Measurements from ENCODE around the gene HELZ2. TPM values are rescaled to one million over a fixed set of nuclear protein-coding genes. Genes with fewer than 3 reads are reported as not detected.

Gene HELZ2
- total and polyA plus RNA-seq, 5 experiments from 2014 or later: 3.1 to 24.4 (median 4.6) TPM

GRCh38 chr20:63586797-63587196 lies 12.8 kb upstream of the HELZ2 start:
- H3K4me3 Mint-ChIP-seq: peak overlapping the region in 1 of 10 donors; percentile 36
- DNase-seq (peak in 1 of 10 donors; percentile 37), ATAC-seq (no peak)
- peaks cover 0 to 2% (median 0%) of the 10 kb centered on the region in 5 donors for H3K27me3 Mint-ChIP-seq
- POLR2A ChIA-PET: interaction anchor here (1.5 kb wide), 2 partner anchors 12 to 41 kb away, joined by 3 to 5 read pairs; no protein-coding TSS in a partner anchor
- peak overlapping the region in 1 of 10 donors; percentile 50 for H3K27ac Mint-ChIP-seq
- H3K9me3 Mint-ChIP-seq: no peaks in the 10 kb centered on the region
- peaks cover 13 to 24% (median 18%) of the 10 kb centered on the region in 4 donors for H3K4me1 Mint-ChIP-seq
- H3K36me3 Mint-ChIP-seq: peaks cover 4 to 31% (median 11%) of the 10 kb centered on the region in 3 donors

GRCh38 chr20:63585616-63586565 lies 11.9 kb upstream of the HELZ2 start:
- ATAC-seq (no peak), DNase-seq (peak in 1 of 10 donors; percentile 52)
- POLR2A ChIA-PET: no interaction called here
- peaks cover 4 to 23% (median 4%) of the 10 kb centered on the region in 3 donors for H3K36me3 Mint-ChIP-seq
- peak overlapping the region in 4 of 10 donors; percentile 22 to 50 (median 40) for H3K27ac Mint-ChIP-seq
- no peaks in the 10 kb centered on the region for H3K9me3 Mint-ChIP-seq
- peak overlapping the region in 2 of 10 donors; percentile 5 to 30 for H3K4me3 Mint-ChIP-seq
- H3K27me3 Mint-ChIP-seq: peaks cover 0 to 2% (median 0%) of the 10 kb centered on the region in 5 donors
- peaks cover 13 to 26% (median 19%) of the 10 kb centered on the region in 4 donors for H3K4me1 Mint-ChIP-seq

- Mint-ChIP-seq H3K9me3 (no peaks in the 10 kb centered on the region), H3K4me1 (peaks cover 9 to 21% (median 14%) of the 10 kb centered on the region in 4 donors), H3K36me3 (peaks cover 0 to 3% (median 0%) of the 10 kb centered on the region in 3 donors), H3K4me3 (no peak overlapping the region), H3K27me3 (peaks cover 0 to 2% (median 0%) of the 10 kb centered on the region in 5 donors), H3K27ac (peak overlapping the region in 1 of 10 donors; percentile 17)
- DNase-seq (peak in 1 of 10 donors; percentile 30), ATAC-seq (no peak)
- POLR2A ChIA-PET: interaction anchor here (1.4 kb wide), 1 partner anchor 71 kb away, joined by 3 read pairs; the partner anchor contains the start of gene STMN3
Measured at GRCh38 chr20:63582382-63583063, 8.5 kb upstream of the HELZ2 start.

- DNase-seq: peak; percentile 55 to 89 (median 74)
- peaks cover 0 to 2% (median 0%) of the 10 kb centered on the region in 5 donors for H3K27me3 Mint-ChIP-seq
- H3K4me3 Mint-ChIP-seq: no peak overlapping the region
- peak; percentile 98 to 100 for ATAC-seq
- POLR2A ChIA-PET: interaction anchor here (1.0 to 1.5 kb wide), 5 partner anchors 56 to 283 kb away, joined by 3 to 8 read pairs (median 3); partner anchors contain the start of gene STMN3
- peaks cover 0 to 3% (median 0%) of the 10 kb centered on the region in 3 donors for H3K36me3 Mint-ChIP-seq
- peaks cover 5 to 19% (median 7%) of the 10 kb centered on the region in 4 donors for H3K4me1 Mint-ChIP-seq
- H3K9me3 Mint-ChIP-seq: no peaks in the 10 kb centered on the region
- peak overlapping the region in 2 of 10 donors; percentile 15 to 35 for H3K27ac Mint-ChIP-seq
Measured at GRCh38 chr20:63580796-63581461, 6.9 kb upstream of the HELZ2 start.

- Mint-ChIP-seq H3K9me3 (no peaks in the 10 kb centered on the region), H3K36me3 (no peaks in the 10 kb centered on the region), H3K4me3 (no peak overlapping the region), H3K27me3 (peaks cover 0 to 2% (median 0%) of the 10 kb centered on the region in 5 donors), H3K4me1 (peaks cover 1 to 14% (median 5%) of the 10 kb centered on the region in 4 donors), H3K27ac (no peak overlapping the region)
- ATAC-seq (no peak), DNase-seq (no peak)
- POLR2A ChIA-PET: interaction anchor here (1.1 kb wide), 1 partner anchor 11 kb away, joined by 4 read pairs; no protein-coding TSS in a partner anchor
Measured at GRCh38 chr20:63579017-63579694, 5.1 kb upstream of the HELZ2 start.

GRCh38 chr20:63578224-63579016 lies 4.4 kb upstream of the HELZ2 start:
- no peak for ATAC-seq
- Mint-ChIP-seq H3K9me3 (no peaks in the 10 kb centered on the region), H3K4me3 (no peak overlapping the region), H3K36me3 (no peaks in the 10 kb centered on the region), H3K27me3 (peaks cover 0 to 2% (median 0%) of the 10 kb centered on the region in 5 donors), H3K27ac (peak overlapping the region in 2 of 10 donors; percentile 24 to 43), H3K4me1 (peaks cover 1 to 14% (median 5%) of the 10 kb centered on the region in 4 donors)
- no peak for DNase-seq
- POLR2A ChIA-PET: interaction anchor here (1.4 kb wide), 1 partner anchor 40 kb away, joined by 5 read pairs; no protein-coding TSS in a partner anchor

- H3K36me3 Mint-ChIP-seq: no peaks in the 10 kb centered on the region
- no peaks in the 10 kb centered on the region for H3K9me3 Mint-ChIP-seq
- H3K27ac Mint-ChIP-seq: no peak overlapping the region
- H3K27me3 Mint-ChIP-seq: peaks cover 0 to 2% (median 0%) of the 10 kb centered on the region in 5 donors
- ATAC-seq (no peak), DNase-seq (no peak)
- POLR2A ChIA-PET: interaction anchor here (1.4 kb wide), 1 partner anchor 39 kb away, joined by 5 read pairs; no protein-coding TSS in a partner anchor
- H3K4me1 Mint-ChIP-seq: peaks cover 1 to 14% (median 5%) of the 10 kb centered on the region in 4 donors
- H3K4me3 Mint-ChIP-seq: no peak overlapping the region
Measured at GRCh38 chr20:63577317-63577894, 3.4 kb upstream of the HELZ2 start.

GRCh38 chr20:63576311-63576710 lies 2.3 kb upstream of the HELZ2 start:
- peaks cover 1 to 14% (median 5%) of the 10 kb centered on the region in 4 donors for H3K4me1 Mint-ChIP-seq
- H3K4me3 Mint-ChIP-seq: peak overlapping the region in 6 of 10 donors; percentile 36 to 74 (median 63)
- no peaks in the 10 kb centered on the region for H3K36me3 Mint-ChIP-seq
- POLR2A ChIA-PET: no interaction called here
- H3K27ac Mint-ChIP-seq: peak overlapping the region in 1 of 10 donors; percentile 78
- DNase-seq: no peak
- peaks cover 0 to 2% (median 0%) of the 10 kb centered on the region in 5 donors for H3K27me3 Mint-ChIP-seq
- H3K9me3 Mint-ChIP-seq: no peaks in the 10 kb centered on the region
- no peak for ATAC-seq

GRCh38 chr20:63574829-63575743 lies 1.0 kb upstream of the HELZ2 start:
- peaks cover under 1 to 5% (median 2%) of the 10 kb centered on the region in 4 donors for H3K4me1 Mint-ChIP-seq
- H3K27ac Mint-ChIP-seq: peak overlapping the region in 5 of 10 donors; percentile 7 to 86 (median 75)
- POLR2A ChIA-PET: interaction anchor here (1.1 kb wide), 1 partner anchor 16 kb away, joined by 3 read pairs; no protein-coding TSS in a partner anchor
- peaks cover 0 to 2% (median 0%) of the 10 kb centered on the region in 5 donors for H3K27me3 Mint-ChIP-seq
- ATAC-seq: no peak
- H3K9me3 Mint-ChIP-seq: no peaks in the 10 kb centered on the region
- no peaks in the 10 kb centered on the region for H3K36me3 Mint-ChIP-seq
- H3K4me3 Mint-ChIP-seq: peak overlapping the region; percentile 33 to 79 (median 70)
- no peak for DNase-seq
